Colon (tissue), 2 donors: ENCODE results near the gene BTG3.

Experiments used
- FAIRE-seq: peaks from 2 replicates; lab custom pipeline; 2012; peaks lifted over from hg19 to GRCh38; lab: Jason Lieb, UNC
- donor health status: control.
- donor health status: control.

Gene BTG3

GRCh38 chr21:17585875-17586450, 26.7 kb downstream of the BTG3 start:
- peak; percentile 81 for FAIRE-seq

- no peak for FAIRE-seq
Observed at GRCh38 chr21:17583898-17584297, 28.8 kb downstream of the BTG3 start.

DNA sequence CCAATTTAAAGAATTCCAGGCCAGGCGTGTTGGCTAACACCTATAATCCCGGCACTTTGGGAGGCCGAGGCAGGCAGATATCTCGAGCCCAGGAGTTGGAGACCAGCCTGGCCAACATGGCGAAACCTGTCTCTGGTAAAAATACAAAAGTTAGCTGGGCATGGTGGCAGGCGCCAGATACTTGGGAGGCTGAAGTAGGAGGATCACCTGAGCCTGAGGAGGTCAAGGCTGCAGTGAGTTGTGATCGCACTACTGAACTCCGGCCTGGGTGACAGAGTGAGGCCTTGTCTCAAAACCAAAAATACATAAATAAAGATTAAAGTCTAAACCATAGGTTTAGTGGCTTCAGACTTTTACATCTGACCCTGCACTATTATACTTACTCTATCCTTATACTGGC, 32.4 kb downstream of the BTG3 start:
- FAIRE-seq = no peak

- no peak for FAIRE-seq
Observed at GRCh38 chr21:17578876-17579275, 33.8 kb downstream of the BTG3 start.

- FAIRE-seq = no peak
Observed at GRCh38 chr21:17578162-17578561, 34.5 kb downstream of the BTG3 start.

GRCh38 chr21:17577701-17578100, 35.0 kb downstream of the BTG3 start:
- no peak for FAIRE-seq

- no peak for FAIRE-seq
Observed at GRCh38 chr21:17576080-17576835, 36.4 kb downstream of the BTG3 start.

DNA sequence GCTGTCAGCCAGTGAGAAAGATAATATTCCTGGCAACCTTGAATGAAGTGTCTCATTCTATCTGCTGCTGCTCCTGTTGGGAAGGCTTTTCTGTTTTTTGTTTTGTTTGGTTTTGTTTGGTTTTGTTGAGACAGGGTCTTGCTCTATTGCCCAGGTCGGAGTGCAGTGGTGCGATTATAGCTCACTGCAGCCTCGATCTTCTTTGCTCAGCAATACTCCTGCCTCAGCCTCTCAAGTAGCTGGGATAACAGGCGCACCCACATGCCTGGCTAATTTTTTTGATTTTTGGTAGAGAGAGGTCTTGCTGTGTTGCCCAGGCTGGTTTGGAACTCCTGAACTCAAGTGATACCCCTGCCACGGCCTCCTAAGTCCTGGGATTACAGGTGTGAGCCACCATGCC, 37.6 kb downstream of the BTG3 start:
- FAIRE-seq = no peak

DNA sequence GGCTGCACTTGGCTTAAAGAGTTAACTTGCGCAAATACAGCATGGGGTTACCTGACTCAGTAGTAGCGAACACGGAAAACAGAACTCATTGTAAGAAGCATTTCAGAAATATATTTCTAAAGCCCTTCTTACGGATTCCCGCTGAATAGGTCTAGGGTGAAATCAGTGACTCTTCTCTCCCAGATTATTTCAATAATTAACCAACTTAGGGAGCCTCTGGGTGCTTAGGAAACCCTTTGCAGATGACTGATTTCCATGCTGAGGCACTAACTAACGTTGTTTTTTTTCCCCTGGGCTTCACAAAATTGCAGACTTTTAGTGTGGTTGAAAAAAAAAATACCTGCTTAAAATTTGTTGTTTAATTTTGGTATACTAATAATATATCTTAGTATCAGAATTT, 40.3 kb downstream of the BTG3 start:
- FAIRE-seq = no peak

GRCh38 chr21:17570786-17571185, 41.9 kb downstream of the BTG3 start:
- FAIRE-seq = no peak

DNA sequence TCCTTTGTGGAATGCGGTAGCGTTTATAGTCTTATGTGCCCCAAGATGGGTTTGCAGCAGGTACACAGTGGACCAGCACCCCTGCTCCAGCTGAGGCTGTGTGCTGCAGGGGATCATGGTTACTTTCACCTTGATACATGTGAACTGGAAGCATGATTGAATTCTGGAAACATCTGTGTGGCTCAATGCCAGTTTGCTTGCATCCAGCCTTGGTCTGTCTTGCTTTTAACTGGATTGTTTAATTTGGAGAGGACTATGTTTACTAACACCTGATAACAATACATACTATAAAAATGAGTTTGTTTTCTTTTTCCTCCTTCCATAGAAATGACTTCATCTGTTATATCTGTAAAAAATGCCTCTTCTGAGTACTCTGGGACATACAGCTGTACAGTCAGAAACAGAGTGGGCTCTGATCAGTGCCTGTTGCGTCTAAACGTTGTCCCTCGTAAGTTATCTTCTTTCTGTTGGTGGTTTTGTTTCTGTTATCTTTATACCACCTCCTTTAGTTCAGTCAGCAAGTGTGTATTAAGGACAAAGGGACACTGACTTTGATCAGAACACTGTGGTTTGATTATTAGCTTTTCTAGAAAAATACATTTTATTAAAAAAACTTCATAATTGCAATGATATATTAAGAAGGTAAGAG, 52.2 kb downstream of the BTG3 start:
- no peak for FAIRE-seq

DNA sequence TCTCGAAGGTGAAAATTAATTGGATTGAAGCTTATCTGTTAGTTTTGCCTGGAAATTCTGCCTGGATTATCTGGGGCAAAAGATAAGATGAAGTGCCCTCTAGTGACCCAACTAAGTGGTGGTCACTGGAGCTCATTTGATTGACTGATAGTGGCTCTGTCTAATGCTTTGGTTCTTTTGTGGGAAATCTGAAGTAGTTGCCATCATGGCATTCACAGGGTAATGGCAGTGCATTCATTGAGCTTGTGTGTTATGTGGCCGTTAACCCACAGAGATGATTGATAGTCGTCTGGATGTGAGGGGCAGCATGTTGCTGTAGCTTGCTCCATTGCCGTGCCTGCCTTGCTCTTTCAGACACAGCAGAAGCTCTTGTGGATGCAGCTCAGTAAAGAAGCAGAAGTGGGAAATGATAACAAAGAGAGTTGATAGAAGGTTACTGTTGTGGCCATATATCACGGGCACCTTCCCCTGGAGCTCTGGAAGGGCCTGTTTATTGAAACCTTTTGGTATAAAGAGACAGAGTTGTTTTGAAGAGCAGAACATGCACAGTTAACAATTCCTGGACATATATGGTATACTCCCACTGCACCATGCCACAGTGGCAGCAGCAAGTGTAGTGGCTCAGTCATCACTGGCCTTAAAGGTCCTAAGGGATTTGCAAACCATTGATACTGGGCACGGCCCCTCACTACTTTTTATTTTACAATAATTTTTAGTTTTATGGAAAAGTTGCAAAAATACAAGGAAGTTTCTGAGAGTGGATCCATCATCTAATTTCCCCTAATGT, 57.8 kb downstream of the BTG3 start:
- FAIRE-seq = no peak

DNA sequence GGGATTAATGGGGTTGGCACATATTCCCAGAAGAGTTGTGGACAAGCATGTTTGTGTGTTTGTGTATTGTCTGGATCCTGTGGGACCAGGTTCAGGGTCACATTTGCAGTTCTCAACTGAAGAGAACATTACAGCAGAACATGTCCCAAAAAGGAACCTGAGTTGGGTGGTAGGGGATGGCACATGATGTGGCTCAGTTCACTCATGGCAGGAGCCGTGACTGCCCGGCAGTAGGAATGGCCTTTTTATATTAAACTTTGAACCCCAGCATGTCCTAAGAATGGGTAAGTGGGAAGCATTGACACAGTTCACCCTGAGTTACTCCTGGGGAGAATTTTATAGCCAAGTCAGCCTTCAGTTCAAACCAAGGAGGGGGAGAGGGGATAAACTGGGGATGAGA, 58.6 kb downstream of the BTG3 start:
- FAIRE-seq = no peak

DNA sequence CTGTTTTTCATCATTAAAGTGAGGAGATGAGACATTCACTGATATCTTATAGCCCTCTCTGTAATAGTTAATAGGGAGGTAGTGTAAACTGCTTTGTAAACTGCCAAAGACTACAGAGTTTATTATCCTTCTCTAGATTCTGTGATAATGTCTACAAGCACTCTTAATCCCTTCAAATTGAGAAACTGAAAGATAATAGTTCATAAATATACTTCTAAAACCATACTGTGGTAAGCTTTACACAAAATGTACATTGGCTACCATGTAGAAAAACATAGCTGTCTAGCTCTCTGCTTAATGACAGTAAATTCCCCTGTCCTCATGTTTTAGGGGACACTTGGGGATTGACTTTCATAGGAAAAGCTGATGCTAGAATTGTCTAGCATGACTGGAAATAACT, 60.3 kb downstream of the BTG3 start:
- FAIRE-seq = no peak

- no peak for FAIRE-seq
Observed at GRCh38 chr21:17550671-17551308, 61.9 kb downstream of the BTG3 start.

GRCh38 chr21:17548262-17548661, 64.4 kb downstream of the BTG3 start:
- no peak for FAIRE-seq

DNA sequence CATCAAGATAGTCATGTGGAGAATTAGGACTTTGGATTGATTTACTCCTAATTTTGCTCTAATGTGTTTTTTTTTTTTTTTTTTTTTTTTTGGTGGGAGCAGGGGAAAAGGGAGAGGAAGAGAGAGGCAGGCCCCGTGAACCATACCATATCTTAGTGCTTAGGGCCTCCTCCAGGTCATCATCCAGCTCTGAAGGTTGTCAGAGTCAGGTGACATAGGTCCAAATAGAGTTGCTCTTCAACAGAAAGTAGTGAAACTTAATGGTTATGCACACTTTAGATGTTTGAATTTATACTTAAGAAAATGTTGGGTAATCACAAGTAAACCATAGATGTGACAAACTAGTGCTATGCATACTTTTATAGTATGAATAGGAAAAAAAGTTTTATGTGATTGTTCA, 67.7 kb downstream of the BTG3 start:
- FAIRE-seq = no peak
